ENCODE data around the gene LTA. TPM values are rescaled to one million over a fixed set of nuclear protein-coding genes. Genes with fewer than 3 reads are reported as not detected.

LTA gene
- total and polyA plus RNA-seq, 2 donors (not counting 3 experiments of a cell fraction or from before 2014, with no cell fraction given): 0.46 TPM; not detected in 1

DNA sequence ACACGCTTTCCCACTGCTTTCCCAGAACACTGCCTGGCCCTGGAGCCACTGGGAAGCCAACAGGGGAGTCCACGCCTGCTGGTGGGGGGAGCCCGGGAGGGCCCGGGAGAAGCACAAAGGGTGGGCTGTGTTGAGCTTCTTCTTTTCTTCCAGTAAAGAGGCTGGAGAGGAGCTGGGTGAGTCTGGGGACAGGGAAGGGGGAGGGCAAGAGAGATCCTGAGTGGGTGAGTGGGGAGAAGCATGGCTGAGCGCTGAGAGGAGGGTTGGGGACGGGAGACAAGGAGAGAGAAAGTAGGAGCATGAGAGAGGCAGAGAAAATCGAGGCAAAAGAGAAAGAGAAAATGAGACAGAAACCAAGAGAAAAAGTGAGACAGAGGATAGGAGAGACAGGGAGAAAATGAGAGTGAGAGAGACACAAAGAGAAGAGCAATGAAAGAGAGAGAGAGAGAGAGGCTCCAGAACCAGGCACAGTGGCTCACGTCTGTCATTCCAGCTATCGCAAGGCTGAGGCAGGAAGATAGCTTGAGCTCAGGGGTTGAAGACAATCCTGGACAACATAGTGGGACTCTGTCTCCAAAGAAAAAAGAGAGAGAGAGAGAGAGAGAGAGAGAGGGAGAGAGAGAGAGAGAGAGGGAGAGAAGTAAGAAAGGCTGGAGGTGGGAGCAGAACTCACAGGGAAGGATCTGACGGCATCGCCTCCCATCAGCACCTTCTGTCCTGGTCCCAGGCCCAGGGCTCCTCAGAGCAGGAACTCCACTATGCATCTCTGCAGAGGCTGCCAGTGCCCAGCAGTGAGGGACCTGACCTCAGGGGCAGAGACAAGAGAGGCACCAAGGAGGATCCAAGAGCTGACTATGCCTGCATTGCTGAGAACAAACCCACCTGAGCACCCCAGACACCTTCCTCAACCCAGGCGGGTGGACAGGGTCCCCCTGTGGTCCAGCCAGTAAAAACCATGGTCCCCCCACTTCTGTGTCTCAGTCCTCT, 16.0 kb downstream of the LTA start:
- CTCF ChIA-PET: interaction anchor here (17.0 to 32.6 kb wide), 2 partner anchors 8 to 32 kb away, joined by 286 to 1517 read pairs; partner anchors contain the start of genes ATP6V1G2, DDX39B, NCR3 and NFKBIL1
- POLR2A ChIA-PET: interaction anchor here (1.6 kb wide), 1 partner anchor 7 kb away, joined by 5 read pairs; no protein-coding TSS in a partner anchor
- no peaks in the 10 kb centered on the region for H3K36me3 ChIP-seq (ENCODE audit: control insufficient read depth in 2 of 2, extremely low read depth in 1 of 2, insufficient read depth in 2 of 2, low read length in 2 of 2)
- FAIRE-seq (no peak), DNase-seq (ENCODE audit: low read depth, low spot score) (no peak)
- H4K20me1 ChIP-seq (replicated peaks; ENCODE audit: control insufficient read depth, extremely low read depth, insufficient read depth, low read length): no peaks in the 10 kb centered on the region
- TF ChIP-seq JUN (IDR thresholded peaks at IDR 0.05; ENCODE audit: borderline replicate concordance, insufficient read depth, insufficient read length, low read depth) (no peak), MYC (IDR thresholded peaks at IDR 0.05; ENCODE audit: low read depth, low read length) (no peak), POLR2AphosphoS5 (IDR thresholded peaks at IDR 0.05; ENCODE audit: insufficient read depth, low read depth, low read length) (no peak)
- H3K9me3 ChIP-seq (replicated peaks; ENCODE audit: control insufficient read depth, insufficient read depth, low read length): no peaks in the 10 kb centered on the region
- no peaks in the 10 kb centered on the region for H3K9me1 ChIP-seq (replicated peaks; ENCODE audit: control insufficient read depth, extremely low read depth, insufficient read depth, low read length)
- no peaks in the 10 kb centered on the region for H3K27me3 ChIP-seq (ENCODE audit: control insufficient read depth in 2 of 2, insufficient read depth in 2 of 2, low read length in 2 of 2)
- H3K27ac ChIP-seq (ENCODE audit: insufficient read depth, low read depth, low read length): no peak overlapping the region
- intact Hi-C loops (cut with micrococcal nuclease): no loop called here
- H3K4me3 ChIP-seq (replicated peaks in 1 of 3; ENCODE audit: insufficient read depth in 1 of 3, low read depth in 1 of 3, low read length in 3 of 3): no peak overlapping the region
- dilution Hi-C loops (cut with MboI; ENCODE audit: extremely low pct_ligation_motif_present, low sequenced_read_pairs): no loop called here
- H2AFZ ChIP-seq (ENCODE audit: low read depth, low read length): peak overlapping the region; percentile 15
- no peak overlapping the region for H3K4me2 ChIP-seq (ENCODE audit: insufficient read depth, low read length)
- BruUV-seq (replicated peaks): no TSS peak
- no peaks in the 10 kb centered on the region for H3K4me1 ChIP-seq (ENCODE audit: control insufficient read depth, extremely low read depth, insufficient read depth, low read length)
- H3K79me2 ChIP-seq (ENCODE audit: control insufficient read depth, insufficient read depth, low read length): no peaks in the 10 kb centered on the region
- no peak overlapping the region for H3K9ac ChIP-seq (replicated peaks; ENCODE audit: extremely low read depth, insufficient read depth, low read length)

DNA sequence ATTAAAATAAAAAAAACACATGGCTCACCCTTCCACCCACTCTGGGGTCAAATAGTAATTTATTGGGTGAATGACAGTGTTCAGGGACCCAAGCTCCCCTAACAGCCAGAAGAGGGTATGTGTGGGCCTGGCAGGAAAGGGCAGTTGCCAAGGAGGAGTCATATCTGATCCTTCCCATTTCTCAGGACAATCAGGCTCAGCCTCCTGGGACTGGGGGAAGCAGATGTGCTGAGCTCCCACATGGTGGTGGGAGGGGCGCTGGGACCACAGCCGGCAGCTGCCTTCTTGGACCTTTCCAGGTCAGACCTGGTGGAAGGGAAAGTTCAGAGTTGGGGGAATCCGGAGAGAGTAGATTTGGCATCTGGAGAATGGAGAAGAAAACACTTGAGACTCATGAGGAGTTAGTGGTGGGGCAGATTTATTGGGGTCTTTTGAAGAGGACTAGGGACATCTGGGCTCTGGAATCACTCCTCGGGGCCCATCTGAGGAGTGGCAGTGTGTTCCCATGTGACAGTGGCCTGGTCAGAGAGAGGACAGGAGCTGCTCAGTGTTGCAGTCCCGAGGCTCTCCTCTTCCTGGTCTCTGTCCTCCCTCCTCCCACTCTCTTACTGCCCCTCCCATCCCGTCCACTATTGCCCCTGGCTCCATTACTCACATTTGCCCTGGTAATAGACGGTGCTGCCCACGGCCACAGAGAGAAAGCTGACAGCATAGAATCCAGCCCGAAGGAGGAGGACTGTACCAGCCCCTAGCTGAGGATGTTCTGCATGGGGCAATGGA, 17.0 kb downstream of the LTA start:
- intact Hi-C loops (cut with micrococcal nuclease) (no loop called here), dilution Hi-C loops (cut with MboI; ENCODE audit: extremely low pct_ligation_motif_present, low sequenced_read_pairs) (no loop called here)
- Histone ChIP-seq H3K9me3 (replicated peaks; ENCODE audit: control insufficient read depth, insufficient read depth, low read length) (no peaks in the 10 kb centered on the region), H3K27ac (ENCODE audit: insufficient read depth, low read depth, low read length) (no peak overlapping the region), H3K4me3 (replicated peaks in 1 of 3; ENCODE audit: insufficient read depth in 1 of 3, low read depth in 1 of 3, low read length in 3 of 3) (no peak overlapping the region), H4K20me1 (replicated peaks; ENCODE audit: control insufficient read depth, extremely low read depth, insufficient read depth, low read length) (no peaks in the 10 kb centered on the region), H3K9ac (replicated peaks; ENCODE audit: extremely low read depth, insufficient read depth, low read length) (no peak overlapping the region), H3K9me1 (replicated peaks; ENCODE audit: control insufficient read depth, extremely low read depth, insufficient read depth, low read length) (no peaks in the 10 kb centered on the region), H3K36me3 (ENCODE audit: control insufficient read depth in 2 of 2, extremely low read depth in 1 of 2, insufficient read depth in 2 of 2, low read length in 2 of 2) (no peaks in the 10 kb centered on the region), H3K4me1 (ENCODE audit: control insufficient read depth, extremely low read depth, insufficient read depth, low read length) (no peaks in the 10 kb centered on the region), H3K27me3 (ENCODE audit: control insufficient read depth in 2 of 2, insufficient read depth in 2 of 2, low read length in 2 of 2) (no peaks in the 10 kb centered on the region), H2AFZ (ENCODE audit: low read depth, low read length) (no peak overlapping the region), H3K4me2 (ENCODE audit: insufficient read depth, low read length) (no peak overlapping the region), H3K79me2 (ENCODE audit: control insufficient read depth, insufficient read depth, low read length) (no peaks in the 10 kb centered on the region)
- FAIRE-seq: no peak
- ChIA-PET POLR2A (interaction anchor here (1.6 kb wide), 1 partner anchor 8 kb away, joined by 5 read pairs; no protein-coding TSS in a partner anchor), CTCF (interaction anchor here (2.3 to 32.6 kb wide), 3 partner anchors 7 to 33 kb away, joined by 12 to 1517 read pairs (median 286); partner anchors contain the start of genes ATP6V1G2, DDX39B, NCR3 and NFKBIL1)
- TF ChIP-seq POLR2AphosphoS5 (IDR thresholded peaks at IDR 0.05; ENCODE audit: insufficient read depth, low read depth, low read length) (no peak), JUN (IDR thresholded peaks at IDR 0.05; ENCODE audit: borderline replicate concordance, insufficient read depth, insufficient read length, low read depth) (no peak), EZH2 (IDR thresholded peaks at IDR 0.05; ENCODE audit: borderline replicate concordance, low read depth, low read length, severe bottlenecking) (no peak), GATA2 (IDR thresholded peaks at IDR 0.05; ENCODE audit: insufficient read depth, insufficient read length, low read depth, low read length) (no peak), POLR2A (IDR thresholded peaks at IDR 0.05; ENCODE audit: low read depth, low read length) (no peak), FOS (IDR thresholded peaks at IDR 0.05; ENCODE audit: borderline replicate concordance, insufficient read depth, low read length) (no peak)
- TF ChIP-seq, protein P1, sequence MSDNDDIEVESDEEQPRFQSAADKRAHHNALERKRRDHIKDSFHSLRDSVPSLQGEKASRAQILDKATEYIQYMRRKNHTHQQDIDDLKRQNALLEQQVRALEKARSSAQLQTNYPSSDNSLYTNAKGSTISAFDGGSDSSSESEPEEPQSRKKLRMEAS (IDR thresholded peaks at IDR 0.05; ENCODE audit: insufficient read depth, insufficient read length): no peak
- TF ChIP-seq, protein P2, sequence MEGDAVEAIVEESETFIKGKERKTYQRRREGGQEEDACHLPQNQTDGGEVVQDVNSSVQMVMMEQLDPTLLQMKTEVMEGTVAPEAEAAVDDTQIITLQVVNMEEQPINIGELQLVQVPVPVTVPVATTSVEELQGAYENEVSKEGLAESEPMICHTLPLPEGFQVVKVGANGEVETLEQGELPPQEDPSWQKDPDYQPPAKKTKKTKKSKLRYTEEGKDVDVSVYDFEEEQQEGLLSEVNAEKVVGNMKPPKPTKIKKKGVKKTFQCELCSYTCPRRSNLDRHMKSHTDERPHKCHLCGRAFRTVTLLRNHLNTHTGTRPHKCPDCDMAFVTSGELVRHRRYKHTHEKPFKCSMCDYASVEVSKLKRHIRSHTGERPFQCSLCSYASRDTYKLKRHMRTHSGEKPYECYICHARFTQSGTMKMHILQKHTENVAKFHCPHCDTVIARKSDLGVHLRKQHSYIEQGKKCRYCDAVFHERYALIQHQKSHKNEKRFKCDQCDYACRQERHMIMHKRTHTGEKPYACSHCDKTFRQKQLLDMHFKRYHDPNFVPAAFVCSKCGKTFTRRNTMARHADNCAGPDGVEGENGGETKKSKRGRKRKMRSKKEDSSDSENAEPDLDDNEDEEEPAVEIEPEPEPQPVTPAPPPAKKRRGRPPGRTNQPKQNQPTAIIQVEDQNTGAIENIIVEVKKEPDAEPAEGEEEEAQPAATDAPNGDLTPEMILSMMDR (IDR thresholded peaks at IDR 0.05; ENCODE audit: extremely low read depth in 1 of 2, insufficient read depth in 1 of 2, low read depth in 1 of 2, low read length in 2 of 2): no peak
- DNase-seq (ENCODE audit: low read depth, low spot score): no peak
- no TSS peak for BruUV-seq (replicated peaks)
